Measurements from ENCODE around the gene SCO2. TPM values are rescaled to one million over a fixed set of nuclear protein-coding genes. Genes with fewer than 3 reads are reported as not detected.
"Not testable (repeated sequence)": the region's sequence is repeated elsewhere in the genome, so short reads cannot be mapped to it uniquely, and the experiment has no call there.

The SCO2 gene
- total RNA-seq, 3 donors from 2014 or later (not counting 1 experiment from before 2014, with no cell fraction given) = 2.8 to 13.5 (median 8.4) TPM

DNA sequence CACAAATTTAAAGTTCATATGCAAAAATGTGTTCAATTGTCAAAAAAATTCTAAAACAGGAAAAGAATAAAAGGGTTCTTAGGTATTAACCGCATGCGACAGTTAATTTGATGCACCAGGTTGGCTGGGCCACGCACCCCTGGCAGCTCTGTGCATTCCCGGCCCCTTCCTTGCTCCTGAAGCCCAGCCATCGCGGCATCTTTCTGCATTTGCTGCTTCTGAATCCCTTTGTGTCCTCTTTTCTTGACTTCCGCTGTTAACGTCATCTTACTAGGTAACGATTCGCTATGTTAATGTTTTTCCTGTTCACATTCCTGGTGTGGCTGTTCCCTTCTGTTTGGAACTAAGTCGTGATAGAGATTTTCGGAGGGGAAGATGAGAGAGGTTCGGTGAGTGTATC, 12.4 kb upstream of the SCO2 start:
- H3K36me3 Mint-ChIP-seq = no peaks in the 10 kb centered on the region
- Histone ChIP-seq H3K9me3 (ENCODE audit: control insufficient read depth, insufficient read depth, low read length) (no peaks in the 10 kb centered on the region), H3K4me3 (ENCODE audit: low read length) (no peak overlapping the region), H3K4me1 (ENCODE audit: control insufficient read depth, insufficient read depth, low read length) (peaks cover 38% of the 10 kb centered on the region), H3K27me3 (ENCODE audit: control insufficient read depth, insufficient read depth, low read length) (no peaks in the 10 kb centered on the region), H3K27ac (ENCODE audit: low read length) (peak overlapping the region; percentile 92), H3K36me3 (ENCODE audit: control insufficient read depth, insufficient read depth, low read length) (no peaks in the 10 kb centered on the region)
- H3K4me3 Mint-ChIP-seq = no peak overlapping the region
- peaks cover 27 to 33% of the 10 kb centered on the region in 2 donors for H3K4me1 Mint-ChIP-seq
- TF ChIP-seq, protein P1, sequence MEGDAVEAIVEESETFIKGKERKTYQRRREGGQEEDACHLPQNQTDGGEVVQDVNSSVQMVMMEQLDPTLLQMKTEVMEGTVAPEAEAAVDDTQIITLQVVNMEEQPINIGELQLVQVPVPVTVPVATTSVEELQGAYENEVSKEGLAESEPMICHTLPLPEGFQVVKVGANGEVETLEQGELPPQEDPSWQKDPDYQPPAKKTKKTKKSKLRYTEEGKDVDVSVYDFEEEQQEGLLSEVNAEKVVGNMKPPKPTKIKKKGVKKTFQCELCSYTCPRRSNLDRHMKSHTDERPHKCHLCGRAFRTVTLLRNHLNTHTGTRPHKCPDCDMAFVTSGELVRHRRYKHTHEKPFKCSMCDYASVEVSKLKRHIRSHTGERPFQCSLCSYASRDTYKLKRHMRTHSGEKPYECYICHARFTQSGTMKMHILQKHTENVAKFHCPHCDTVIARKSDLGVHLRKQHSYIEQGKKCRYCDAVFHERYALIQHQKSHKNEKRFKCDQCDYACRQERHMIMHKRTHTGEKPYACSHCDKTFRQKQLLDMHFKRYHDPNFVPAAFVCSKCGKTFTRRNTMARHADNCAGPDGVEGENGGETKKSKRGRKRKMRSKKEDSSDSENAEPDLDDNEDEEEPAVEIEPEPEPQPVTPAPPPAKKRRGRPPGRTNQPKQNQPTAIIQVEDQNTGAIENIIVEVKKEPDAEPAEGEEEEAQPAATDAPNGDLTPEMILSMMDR (IDR thresholded peaks at IDR 0.05) = no peak
- 95% methylated on average over 13 of the region's 13 CpGs for WGBS (ENCODE audit: insufficient coverage)
- intact Hi-C loops (cut with micrococcal nuclease) = no loop called here
- DNase-seq = no peak
- H3K9me3 Mint-ChIP-seq = no peaks in the 10 kb centered on the region
- peaks cover 0 to 5% of the 10 kb centered on the region in 2 donors for H3K27me3 Mint-ChIP-seq (ENCODE audit: low read depth in 2 of 2)
- no peak for ATAC-seq
- peak overlapping the region; percentile 98 to 100 for H3K27ac Mint-ChIP-seq

DNA sequence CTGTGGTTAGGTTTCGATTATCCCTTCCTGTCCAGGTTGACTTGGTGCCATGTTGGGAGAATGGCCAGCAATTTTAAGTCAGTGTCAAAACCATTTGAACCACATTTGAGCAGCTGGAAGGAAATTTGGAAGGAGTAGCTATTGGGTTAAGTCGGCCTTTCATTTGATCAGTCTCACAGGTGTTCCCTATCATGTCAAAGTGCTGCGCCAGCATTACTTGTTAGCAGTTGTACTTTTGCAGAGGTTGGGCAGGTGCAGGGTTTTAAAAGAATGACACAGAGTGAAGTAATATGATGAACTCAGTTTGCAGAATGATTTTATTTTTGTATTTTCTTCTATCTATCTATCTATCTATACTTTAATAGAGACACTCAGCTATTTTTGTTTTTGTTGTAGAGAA, 10.8 kb upstream of the SCO2 start:
- no peaks in the 10 kb centered on the region for H3K36me3 Mint-ChIP-seq
- H3K27ac Mint-ChIP-seq = no peak overlapping the region
- Histone ChIP-seq H3K27ac (ENCODE audit: low read length) (no peak overlapping the region), H3K4me3 (ENCODE audit: low read length) (no peak overlapping the region), H3K9me3 (ENCODE audit: control insufficient read depth, insufficient read depth, low read length) (no peaks in the 10 kb centered on the region), H3K36me3 (ENCODE audit: control insufficient read depth, insufficient read depth, low read length) (no peaks in the 10 kb centered on the region), H3K27me3 (ENCODE audit: control insufficient read depth, insufficient read depth, low read length) (no peaks in the 10 kb centered on the region), H3K4me1 (ENCODE audit: control insufficient read depth, insufficient read depth, low read length) (peaks cover 47% of the 10 kb centered on the region)
- WGBS (ENCODE audit: insufficient coverage) = 93% methylated on average over 3 of the region's 3 CpGs
- H3K9me3 Mint-ChIP-seq = no peaks in the 10 kb centered on the region
- intact Hi-C loops (cut with micrococcal nuclease) = no loop called here
- H3K4me1 Mint-ChIP-seq = peaks cover 31 to 33% of the 10 kb centered on the region in 2 donors
- peaks cover 0 to 7% of the 10 kb centered on the region in 2 donors for H3K27me3 Mint-ChIP-seq (ENCODE audit: low read depth in 2 of 2)
- TF ChIP-seq, protein P1 (IDR thresholded peaks at IDR 0.05) = no peak
- no peak for ATAC-seq
- no peak overlapping the region for H3K4me3 Mint-ChIP-seq
- DNase-seq = no peak

DNA sequence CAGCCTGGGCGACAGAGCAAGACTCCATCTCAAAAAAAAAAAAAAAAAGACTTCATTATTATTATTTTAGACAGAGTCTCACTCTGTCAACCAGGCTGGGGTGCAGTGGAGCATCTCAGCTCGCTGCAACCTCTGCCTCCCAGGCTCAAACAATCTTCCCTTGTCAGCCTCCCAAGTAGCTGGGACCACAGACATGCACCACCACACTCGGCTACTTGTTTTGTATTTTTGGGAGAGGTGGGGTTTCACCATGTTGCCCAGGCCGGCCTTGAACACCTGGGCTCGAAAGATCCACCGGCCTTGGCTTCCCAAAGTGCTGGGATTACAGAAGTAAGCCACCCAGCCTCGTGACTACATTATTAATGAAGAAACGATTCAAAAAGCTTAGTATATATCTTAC, 9.7 kb upstream of the SCO2 start:
- no peak overlapping the region for H3K4me3 ChIP-seq (ENCODE audit: low read length)
- no peak overlapping the region for H3K27ac Mint-ChIP-seq
- H3K27me3 ChIP-seq (ENCODE audit: control insufficient read depth, insufficient read depth, low read length) = no peaks in the 10 kb centered on the region
- H3K4me1 Mint-ChIP-seq = peaks cover 22 to 34% of the 10 kb centered on the region in 2 donors
- H3K27me3 Mint-ChIP-seq (ENCODE audit: low read depth in 2 of 2) = peaks cover 0 to 13% of the 10 kb centered on the region in 2 donors
- ATAC-seq (no peak), DNase-seq (no peak)
- WGBS (ENCODE audit: insufficient coverage) = 88% methylated on average over 3 of the region's 8 CpGs
- no peaks in the 10 kb centered on the region for H3K9me3 Mint-ChIP-seq
- H3K27ac ChIP-seq (ENCODE audit: low read length) = peak overlapping the region; percentile 9
- no peaks in the 10 kb centered on the region for H3K9me3 ChIP-seq (ENCODE audit: control insufficient read depth, insufficient read depth, low read length)
- no peak overlapping the region for H3K4me3 Mint-ChIP-seq
- H3K36me3 Mint-ChIP-seq = no peaks in the 10 kb centered on the region
- H3K36me3 ChIP-seq (ENCODE audit: control insufficient read depth, insufficient read depth, low read length) = no peaks in the 10 kb centered on the region
- TF ChIP-seq, protein P1 (IDR thresholded peaks at IDR 0.05) = no peak
- H3K4me1 ChIP-seq (ENCODE audit: control insufficient read depth, insufficient read depth, low read length) = peaks cover 54% of the 10 kb centered on the region
- intact Hi-C loops (cut with micrococcal nuclease) = no loop called here

DNA sequence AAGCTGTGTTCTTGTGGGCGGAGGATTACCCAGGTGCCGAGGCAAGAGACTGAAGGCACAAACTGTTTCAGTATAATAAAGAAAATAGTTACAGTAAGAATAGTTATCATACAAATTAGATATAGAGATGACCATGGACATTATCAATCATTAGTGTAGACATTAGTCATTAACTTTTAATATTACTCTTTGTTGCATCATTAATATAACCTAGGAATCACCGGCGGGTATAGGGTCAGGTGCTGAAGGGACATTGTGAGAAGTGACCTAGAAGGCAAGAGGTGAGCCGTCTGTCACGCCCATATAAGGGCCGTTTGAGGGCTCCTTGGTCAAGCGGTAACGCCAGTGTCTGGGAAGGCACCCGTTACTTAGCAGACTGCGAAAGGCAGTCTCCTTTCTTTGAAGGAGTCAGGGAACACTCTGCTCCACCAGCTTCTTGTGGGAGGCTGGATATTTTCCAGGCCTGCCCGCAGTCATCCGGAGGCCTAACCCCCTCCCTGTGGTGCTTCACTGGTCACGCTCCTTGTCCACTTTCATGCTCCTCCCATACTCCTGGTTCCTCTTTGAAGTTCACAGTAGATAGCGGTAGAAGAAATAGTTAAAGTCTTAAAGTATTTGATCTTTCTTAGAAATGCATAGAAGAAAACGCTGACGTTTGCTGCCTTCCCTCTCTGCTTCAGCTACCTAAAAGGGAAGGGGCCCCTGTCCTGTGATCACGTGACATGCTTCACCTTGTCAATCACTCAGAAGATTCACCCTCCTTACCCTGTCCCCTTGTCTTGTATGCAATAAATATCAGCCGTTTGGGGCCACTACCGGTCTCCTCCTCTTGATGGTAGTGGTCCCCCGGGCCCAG, 8.7 kb upstream of the SCO2 start:
- H3K9me3 ChIP-seq (ENCODE audit: control insufficient read depth, insufficient read depth, low read length); intact Hi-C loops (cut with micrococcal nuclease); H3K36me3 Mint-ChIP-seq; DNase-seq; H3K9me3 Mint-ChIP-seq; H3K4me3 ChIP-seq (ENCODE audit: low read length); H3K36me3 ChIP-seq (ENCODE audit: control insufficient read depth, insufficient read depth, low read length); ATAC-seq; H3K27me3 ChIP-seq (ENCODE audit: control insufficient read depth, insufficient read depth, low read length): not testable (repeated sequence)
- H3K4me3 Mint-ChIP-seq = peak overlapping the region; percentile 13
- 75% methylated on average over 20 of the region's 21 CpGs for WGBS (ENCODE audit: insufficient coverage)
- peak overlapping the region; percentile 59 for H3K27ac ChIP-seq (ENCODE audit: low read length)
- H3K4me1 Mint-ChIP-seq = peaks cover 13 to 24% of the 10 kb centered on the region in 2 donors
- H3K27me3 Mint-ChIP-seq (ENCODE audit: low read depth in 2 of 2) = peaks cover 0 to 13% of the 10 kb centered on the region in 2 donors
- peaks cover 52% of the 10 kb centered on the region for H3K4me1 ChIP-seq (ENCODE audit: control insufficient read depth, insufficient read depth, low read length)
- peak overlapping the region; percentile 9 to 51 for H3K27ac Mint-ChIP-seq
